Hepatocyte (in vitro differentiated cells): ENCODE data around the gene CACNA1C. TPM values are rescaled to one million over a fixed set of nuclear protein-coding genes. Genes with fewer than 3 reads are reported as not detected.

Source experiments
- DNase-seq: peaks from one replicate; pipeline ENCODE4 v3.0.0-alpha.2; 2016; ENCODE audit warnings: low spot score
- H2AFZ ChIP-seq: fragments of 200-600 bp; sonication (generic); 2 replicates; pipeline ENCODE4 v1.6.0; 2016; ENCODE audit warnings: antibody characterized with exemption, mild to moderate bottlenecking
- H3K27ac ChIP-seq: fragments of 200-600 bp; sonication (generic); 2 replicates; pipeline ENCODE4 v1.5.1; 2016; ENCODE audit warnings: mild to moderate bottlenecking
- H3K27me3 ChIP-seq: fragments of 200-600 bp; sonication (generic); 2 replicates; pipeline ENCODE4 v1.6.1; 2016
- H3K36me3 ChIP-seq: fragments of 200-600 bp; sonication (generic); replicated peaks from 2 replicates; pipeline ENCODE4 v1.5.1; 2016; ENCODE audit warnings: low read depth; ENCODE audit not compliant: insufficient read depth
- H3K4me1 ChIP-seq: fragments of 200-600 bp; sonication (generic); 2 replicates; pipeline ENCODE4 v1.5.1; 2016; ENCODE audit warnings: mild to moderate bottlenecking, moderate library complexity; ENCODE audit not compliant: insufficient read depth
- H3K4me2 ChIP-seq: fragments of 200-600 bp; sonication (generic); 2 replicates; pipeline ENCODE4 v1.6.0; 2016
- H3K4me3 ChIP-seq: fragments of 200-600 bp; sonication (generic); 2 replicates; pipeline ENCODE4 v1.5.1; 2016; ENCODE audit warnings: mild to moderate bottlenecking
- H3K79me2 ChIP-seq: fragments of 200-600 bp; sonication (generic); 2 replicates; pipeline ENCODE4 v1.6.0; 2017; ENCODE audit warnings: mild to moderate bottlenecking
- H3K9me2 ChIP-seq: fragments of 200-600 bp; sonication (generic); replicated peaks from 2 replicates; pipeline ENCODE4 v1.6.0; 2017; ENCODE audit warnings: mild to moderate bottlenecking; ENCODE audit not compliant: insufficient read depth
- H3K9me3 ChIP-seq: fragments of 200-600 bp; sonication (generic); 2 replicates; pipeline ENCODE4 v1.5.1; 2016; ENCODE audit warnings: low read depth, mild to moderate bottlenecking
- H4K20me1 ChIP-seq: fragments of 200-600 bp; sonication (generic); 2 replicates; pipeline ENCODE4 v1.6.0; 2016; ENCODE audit warnings: mild to moderate bottlenecking; ENCODE audit not compliant: insufficient read depth, poor library complexity, severe bottlenecking
- EZH2 ChIP-seq: fragments of 200-600 bp; sonication (generic); IDR thresholded peaks from 2 replicates; pipeline ENCODE4 v1.6.1; 2016; ENCODE audit warnings: antibody characterized with exemption, mild to moderate bottlenecking, borderline replicate concordance
- EZH2phosphoT487 ChIP-seq: fragments of 200-600 bp; sonication (generic); IDR thresholded peaks from one replicate; pipeline ENCODE4 v1.6.1; 2018; ENCODE audit warnings: antibody characterized with exemption, mild to moderate bottlenecking, low read depth, moderate library complexity; ENCODE audit not compliant: unreplicated experiment, severe bottlenecking
- WGBS: methylation state at CpG from one replicate; pipeline ENCODE4 v1.1.6; 2016; ENCODE audit warnings: low lambda C conversion rate; ENCODE audit errors: missing lambda C conversion rate; 5-methylcytosine and 5-hydroxymethylcytosine counted together
- polyA plus RNA-seq: library from polyadenylated mRNA; unstranded; fragments of >200 nt; fragmentation: Nextera tagmentation; extraction: Ambion mirVana; gene quantifications from 2 replicates; pipeline ENCODE4 v1.2.1, GENCODE V29; 2016
- total RNA-seq: library from RNA; depleted of rRNA; stranded (reverse); fragments of >200 nt; gene quantifications from 2 replicates; pipeline ENCODE4 v1.2.3, GENCODE V29; 2014
- TF ChIP-seq, protein P1 (sequence below): fragments of 200-600 bp; sonication (generic); IDR thresholded peaks from 2 replicates; pipeline ENCODE4 v1.5.1; 2016; ENCODE audit warnings: antibody characterized with exemption, mild to moderate bottlenecking; ENCODE audit not compliant: poor library complexity

CACNA1C gene
- total and polyA plus RNA-seq, 2 experiments from 2014 or later: 3.2 to 4.0 TPM

DNA sequence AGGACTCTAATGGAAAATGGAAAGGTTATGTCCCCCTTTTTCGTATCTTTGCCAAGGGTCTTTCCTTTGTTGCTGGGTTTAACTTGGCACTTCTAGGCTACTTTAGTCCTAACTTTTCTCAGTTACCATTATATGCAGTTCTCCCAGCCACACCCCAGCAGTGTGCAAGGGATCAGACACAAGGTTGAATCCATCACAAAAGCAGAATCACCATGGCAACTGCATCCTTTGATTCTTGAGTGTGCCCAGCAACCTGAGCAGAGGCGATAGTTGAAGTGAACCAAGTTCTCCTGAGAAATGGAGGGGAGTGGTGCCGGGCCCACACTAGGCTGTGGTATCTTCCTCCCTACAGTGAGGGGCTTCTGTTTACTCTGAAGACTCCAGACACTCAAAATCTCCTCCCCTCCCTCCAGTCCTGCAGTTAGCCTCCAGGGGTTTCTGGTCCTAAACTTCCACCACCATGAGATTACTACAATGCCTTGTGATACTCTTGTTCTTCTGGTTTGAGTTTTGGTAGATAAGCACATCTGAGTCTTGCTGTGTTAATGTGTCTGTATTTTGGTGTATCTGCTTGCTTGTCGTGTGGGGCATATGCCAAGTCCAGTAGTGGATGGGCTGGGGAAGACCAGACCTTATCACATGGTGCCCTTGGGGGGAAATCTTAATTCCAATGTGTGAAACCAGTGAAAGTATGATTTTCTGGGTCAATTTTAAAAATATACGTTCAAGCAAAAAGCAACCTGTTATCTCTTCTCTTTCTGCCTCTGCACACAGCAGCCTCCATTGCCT lies 183.9 kb downstream of the CACNA1C start:
- Histone ChIP-seq H3K4me2 (no peak overlapping the region), H3K27me3 (no peaks in the 10 kb centered on the region), H2AFZ (no peak overlapping the region), H4K20me1 (no peaks in the 10 kb centered on the region), H3K36me3 (no peaks in the 10 kb centered on the region), H3K4me1 (no peaks in the 10 kb centered on the region), H3K9me2 (no peaks in the 10 kb centered on the region), H3K4me3 (no peak overlapping the region), H3K9me3 (no peaks in the 10 kb centered on the region), H3K27ac (no peak overlapping the region), H3K79me2 (no peaks in the 10 kb centered on the region)
- 92% methylated on average over 5 of the region's 5 CpGs for WGBS
- DNase-seq: no peak
- no peak for TF ChIP-seq EZH2
- TF ChIP-seq, protein P1, sequence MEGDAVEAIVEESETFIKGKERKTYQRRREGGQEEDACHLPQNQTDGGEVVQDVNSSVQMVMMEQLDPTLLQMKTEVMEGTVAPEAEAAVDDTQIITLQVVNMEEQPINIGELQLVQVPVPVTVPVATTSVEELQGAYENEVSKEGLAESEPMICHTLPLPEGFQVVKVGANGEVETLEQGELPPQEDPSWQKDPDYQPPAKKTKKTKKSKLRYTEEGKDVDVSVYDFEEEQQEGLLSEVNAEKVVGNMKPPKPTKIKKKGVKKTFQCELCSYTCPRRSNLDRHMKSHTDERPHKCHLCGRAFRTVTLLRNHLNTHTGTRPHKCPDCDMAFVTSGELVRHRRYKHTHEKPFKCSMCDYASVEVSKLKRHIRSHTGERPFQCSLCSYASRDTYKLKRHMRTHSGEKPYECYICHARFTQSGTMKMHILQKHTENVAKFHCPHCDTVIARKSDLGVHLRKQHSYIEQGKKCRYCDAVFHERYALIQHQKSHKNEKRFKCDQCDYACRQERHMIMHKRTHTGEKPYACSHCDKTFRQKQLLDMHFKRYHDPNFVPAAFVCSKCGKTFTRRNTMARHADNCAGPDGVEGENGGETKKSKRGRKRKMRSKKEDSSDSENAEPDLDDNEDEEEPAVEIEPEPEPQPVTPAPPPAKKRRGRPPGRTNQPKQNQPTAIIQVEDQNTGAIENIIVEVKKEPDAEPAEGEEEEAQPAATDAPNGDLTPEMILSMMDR: no peak
- TF ChIP-seq EZH2phosphoT487: no peak

- no peaks in the 10 kb centered on the region for H3K27me3 ChIP-seq
- no peaks in the 10 kb centered on the region for H3K9me3 ChIP-seq
- H4K20me1 ChIP-seq: no peaks in the 10 kb centered on the region
- H2AFZ ChIP-seq: no peak overlapping the region
- H3K4me2 ChIP-seq: no peak overlapping the region
- H3K9me2 ChIP-seq: no peaks in the 10 kb centered on the region
- no peak overlapping the region for H3K27ac ChIP-seq
- 86% methylated on average over 4 of the region's 4 CpGs for WGBS
- no peaks in the 10 kb centered on the region for H3K36me3 ChIP-seq
- H3K4me3 ChIP-seq: no peak overlapping the region
- no peaks in the 10 kb centered on the region for H3K4me1 ChIP-seq
- DNase-seq: no peak
- TF ChIP-seq EZH2 (no peak), EZH2phosphoT487 (no peak)
- TF ChIP-seq, protein P1: no peak
- no peaks in the 10 kb centered on the region for H3K79me2 ChIP-seq
Observed at GRCh38 chr12:2238111-2238510, 185.3 kb downstream of the CACNA1C start.

DNA sequence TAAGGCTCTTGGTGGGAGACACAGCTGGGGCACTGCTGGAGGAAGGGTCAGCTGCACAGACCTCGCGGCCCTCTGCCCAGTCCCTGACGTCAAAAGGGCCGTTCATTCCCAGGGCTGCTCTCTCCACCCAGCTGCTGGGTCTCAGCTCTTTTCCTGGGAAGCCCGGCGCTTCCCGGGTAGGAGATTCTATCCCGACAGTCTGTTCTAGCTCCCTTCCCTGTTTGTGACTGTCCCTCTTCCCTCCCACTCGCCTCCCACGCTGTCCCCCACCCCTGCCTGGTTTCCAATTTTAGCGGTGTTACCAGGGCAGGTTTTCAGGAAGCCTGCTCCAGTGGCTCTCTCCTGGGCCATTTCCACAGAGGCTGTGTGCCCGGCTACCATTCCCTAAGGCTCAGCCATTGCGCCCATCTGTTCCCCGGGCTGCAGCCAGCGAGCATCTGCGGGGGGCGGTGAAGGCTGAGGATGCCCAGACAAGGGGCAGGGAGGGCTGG lies 186.6 kb downstream of the CACNA1C start:
- Histone ChIP-seq H3K27ac (no peak overlapping the region), H2AFZ (no peak overlapping the region), H3K36me3 (no peaks in the 10 kb centered on the region), H3K79me2 (no peaks in the 10 kb centered on the region), H3K9me3 (no peaks in the 10 kb centered on the region), H3K9me2 (no peaks in the 10 kb centered on the region), H3K27me3 (no peaks in the 10 kb centered on the region), H3K4me3 (no peak overlapping the region), H4K20me1 (no peaks in the 10 kb centered on the region), H3K4me1 (peaks cover 6% of the 10 kb centered on the region), H3K4me2 (no peak overlapping the region)
- no peak for DNase-seq
- TF ChIP-seq EZH2phosphoT487: no peak
- TF ChIP-seq, protein P1: no peak
- TF ChIP-seq EZH2: no peak
- 94% methylated on average over 17 of the region's 17 CpGs for WGBS
